ENCODE measurements around the gene KRTAP19-7. TPM values are rescaled to one million over a fixed set of nuclear protein-coding genes. Genes with fewer than 3 reads are reported as not detected.

KRTAP19-7 gene
- not detected in 5 replicates for total RNA-seq (2022; extraction: Qiagen RNA extraction)

GRCh38 chr21:30561264-30561895 is at the start of gene KRTAP19-7:
Gene KRTAP19-7, minus strand, starts transcription at chr21:30561314. Its CDS starts 25 bp downstream, at chr21:30561289.

GRCh38 chr21:30600787-30601186 is 39.7 kb upstream of the KRTAP19-7 start, which contains the start of gene KRTAP22-1:
Gene KRTAP22-1, plus strand, starts transcription at chr21:30601087.

GRCh38 chr21:30598802-30599201 is 37.7 kb upstream of the KRTAP19-7 start, which contains the start of gene KRTAP6-2:
Gene KRTAP6-2, minus strand, starts transcription at chr21:30598902. Its CDS starts 28 bp downstream, at chr21:30598874.

GRCh38 chr21:30592140-30592539 is 31.0 kb upstream of the KRTAP19-7 start, which contains the start of gene KRTAP6-3:
Gene KRTAP6-3, plus strand, starts transcription at chr21:30592440. Its CDS starts 6 bp downstream, at chr21:30592446.

GRCh38 chr21:30590297-30590696 is 29.2 kb upstream of the KRTAP19-7 start, which contains the start of gene KRTAP22-2:
Gene KRTAP22-2, minus strand, starts transcription at chr21:30590397.

GRCh38 chr21:30541764-30542163 is 19.4 kb downstream of the KRTAP19-7 start, which contains the start of gene KRTAP19-6:
Gene KRTAP19-6, minus strand, starts transcription at chr21:30541864. Its CDS starts 31 bp downstream, at chr21:30541833.

Other genes with a start within 250 kb of the KRTAP19-7 start
- not detected in 5 replicates for gene KRTAP26-1, start 241.0 kb downstream of the KRTAP19-7 start, total RNA-seq (2022; extraction: Qiagen RNA extraction)
- gene KRTAP27-1, start 223.6 kb downstream of the KRTAP19-7 start, total RNA-seq (2022; extraction: Qiagen RNA extraction): not detected in 5 replicates
- gene KRTAP23-1, start 212.7 kb downstream of the KRTAP19-7 start, total RNA-seq (2022; extraction: Qiagen RNA extraction): not detected in 5 replicates
- not detected in 5 replicates for gene KRTAP13-2, start 189.0 kb downstream of the KRTAP19-7 start, total RNA-seq (2022; extraction: Qiagen RNA extraction)
- gene KRTAP13-1, start 165.3 kb downstream of the KRTAP19-7 start, total RNA-seq (2022; extraction: Qiagen RNA extraction): not detected in 5 replicates
- gene KRTAP13-3, start 135.4 kb downstream of the KRTAP19-7 start, total RNA-seq (2022; extraction: Qiagen RNA extraction): not detected in 5 replicates
- gene KRTAP13-4, start 131.1 kb downstream of the KRTAP19-7 start, total RNA-seq (2022; extraction: Qiagen RNA extraction): not detected in 5 replicates
- not detected in 5 replicates for gene KRTAP15-1, start 121.0 kb downstream of the KRTAP19-7 start, total RNA-seq (2022; extraction: Qiagen RNA extraction)
- gene KRTAP19-1, start 80.9 kb downstream of the KRTAP19-7 start, total RNA-seq (2022; extraction: Qiagen RNA extraction): not detected in 5 replicates
- not detected in 5 replicates for gene KRTAP19-2, start 73.9 kb downstream of the KRTAP19-7 start, total RNA-seq (2022; extraction: Qiagen RNA extraction)
- not detected in 5 replicates for gene KRTAP19-3, start 69.3 kb downstream of the KRTAP19-7 start, total RNA-seq (2022; extraction: Qiagen RNA extraction)
- not detected in 5 replicates for gene KRTAP19-4, start 64.1 kb downstream of the KRTAP19-7 start, total RNA-seq (2022; extraction: Qiagen RNA extraction)
- gene KRTAP19-5, start 59.2 kb downstream of the KRTAP19-7 start, total RNA-seq (2022; extraction: Qiagen RNA extraction): not detected in 5 replicates
- not detected in 5 replicates for gene KRTAP19-6, start 19.4 kb downstream of the KRTAP19-7 start, total RNA-seq (2022; extraction: Qiagen RNA extraction)
- gene KRTAP22-2, start 29.1 kb upstream of the KRTAP19-7 start, total RNA-seq (2022; extraction: Qiagen RNA extraction): not detected in 5 replicates
- gene KRTAP6-3, start 31.1 kb upstream of the KRTAP19-7 start, total RNA-seq (2022; extraction: Qiagen RNA extraction): not detected in 5 replicates
- not detected in 5 replicates for gene KRTAP6-2, start 37.6 kb upstream of the KRTAP19-7 start, total RNA-seq (2022; extraction: Qiagen RNA extraction)
- not detected in 5 replicates for gene KRTAP22-1, start 39.8 kb upstream of the KRTAP19-7 start, total RNA-seq (2022; extraction: Qiagen RNA extraction)
- gene KRTAP6-1, start 52.6 kb upstream of the KRTAP19-7 start, total RNA-seq (2022; extraction: Qiagen RNA extraction): not detected in 5 replicates
- not detected in 5 replicates for gene KRTAP20-1, start 55.1 kb upstream of the KRTAP19-7 start, total RNA-seq (2022; extraction: Qiagen RNA extraction)
- not detected in 5 replicates for gene KRTAP20-4, start 59.3 kb upstream of the KRTAP19-7 start, total RNA-seq (2022; extraction: Qiagen RNA extraction)
- gene KRTAP20-2, start 73.9 kb upstream of the KRTAP19-7 start, total RNA-seq (2022; extraction: Qiagen RNA extraction): not detected in 5 replicates
- gene KRTAP20-3, start 81.5 kb upstream of the KRTAP19-7 start, total RNA-seq (2022; extraction: Qiagen RNA extraction): not detected in 5 replicates
- gene KRTAP21-3, start 157.5 kb upstream of the KRTAP19-7 start, total RNA-seq (2022; extraction: Qiagen RNA extraction): not detected in 5 replicates
- gene KRTAP21-2, start 185.9 kb upstream of the KRTAP19-7 start, total RNA-seq (2022; extraction: Qiagen RNA extraction): not detected in 5 replicates
- gene KRTAP21-1, start 194.1 kb upstream of the KRTAP19-7 start, total RNA-seq (2022; extraction: Qiagen RNA extraction): not detected in 5 replicates